ENCODE results near the gene ACOT12. TPM values are rescaled to one million over a fixed set of nuclear protein-coding genes. Genes with fewer than 3 reads are reported as not detected.

ACOT12 gene
- total and polyA plus RNA-seq, 2 donors (not counting 3 experiments of a cell fraction or from before 2014, with no cell fraction given) = not detected

- dilution Hi-C loops (cut with MboI; ENCODE audit: extremely low pct_ligation_motif_present, low sequenced_read_pairs) = no loop called here
- H3K27me3 ChIP-seq (ENCODE audit: control insufficient read depth in 2 of 2, insufficient read depth in 2 of 2, low read length in 2 of 2) = no peaks in the 10 kb centered on the region
- H3K9me1 ChIP-seq (replicated peaks; ENCODE audit: control insufficient read depth, extremely low read depth, insufficient read depth, low read length) = no peaks in the 10 kb centered on the region
- no peak overlapping the region for H3K4me2 ChIP-seq (ENCODE audit: insufficient read depth, low read length)
- ChIA-PET POLR2A (no interaction called here), CTCF (interaction anchor here (0.7 kb wide), 3 partner anchors 9 to 84 kb away, joined by 3 to 4 read pairs (median 3); no protein-coding TSS in a partner anchor)
- no peaks in the 10 kb centered on the region for H3K36me3 ChIP-seq (ENCODE audit: control insufficient read depth in 2 of 2, extremely low read depth in 1 of 2, insufficient read depth in 2 of 2, low read length in 2 of 2)
- no peak overlapping the region for H3K4me3 ChIP-seq (replicated peaks in 1 of 3; ENCODE audit: insufficient read depth in 1 of 3, low read depth in 1 of 3, low read length in 3 of 3)
- H4K20me1 ChIP-seq (replicated peaks; ENCODE audit: control insufficient read depth, extremely low read depth, insufficient read depth, low read length) = no peaks in the 10 kb centered on the region
- BruUV-seq (replicated peaks) = no TSS peak
- no peak for TF ChIP-seq JUN (IDR thresholded peaks at IDR 0.05; ENCODE audit: borderline replicate concordance, insufficient read depth, insufficient read length, low read depth)
- no peak for TF ChIP-seq CTCF (IDR thresholded peaks at IDR 0.05; ENCODE audit: extremely low read depth in 1 of 2, insufficient read depth in 1 of 2, low read depth in 1 of 2, low read length in 2 of 2)
- no peak for TF ChIP-seq MAX (IDR thresholded peaks at IDR 0.05; ENCODE audit: insufficient read depth, insufficient read length)
- no peak for TF ChIP-seq POLR2A (IDR thresholded peaks at IDR 0.05; ENCODE audit: low read depth, low read length)
- TF ChIP-seq GATA2 (IDR thresholded peaks at IDR 0.05; ENCODE audit: insufficient read depth, insufficient read length, low read depth, low read length) = no peak
- TF ChIP-seq FOS (IDR thresholded peaks at IDR 0.05; ENCODE audit: borderline replicate concordance, insufficient read depth, low read length) = no peak
- no peak for TF ChIP-seq EZH2 (IDR thresholded peaks at IDR 0.05; ENCODE audit: borderline replicate concordance, low read depth, low read length, severe bottlenecking)
- H3K27ac ChIP-seq (ENCODE audit: insufficient read depth, low read depth, low read length) = no peak overlapping the region
- DNase-seq (ENCODE audit: low read depth, low spot score) (no peak), FAIRE-seq (no peak)
- no peaks in the 10 kb centered on the region for H3K4me1 ChIP-seq (ENCODE audit: control insufficient read depth, extremely low read depth, insufficient read depth, low read length)
- H3K79me2 ChIP-seq (ENCODE audit: control insufficient read depth, insufficient read depth, low read length) = no peaks in the 10 kb centered on the region
- no peaks in the 10 kb centered on the region for H3K9me3 ChIP-seq (replicated peaks; ENCODE audit: control insufficient read depth, insufficient read depth, low read length)
- intact Hi-C loops (cut with micrococcal nuclease) = no loop called here
- no peak overlapping the region for H2AFZ ChIP-seq (ENCODE audit: low read depth, low read length)
- no peak overlapping the region for H3K9ac ChIP-seq (replicated peaks; ENCODE audit: extremely low read depth, insufficient read depth, low read length)
Measured at GRCh38 chr5:81383867-81384266, 10.1 kb downstream of the ACOT12 start.
